Keratinocyte (primary cell): ENCODE data around the gene MLX. TPM values are rescaled to one million over a fixed set of nuclear protein-coding genes. Genes with fewer than 3 reads are reported as not detected.

ENCODE experiments used
- DNase-seq: peaks from one replicate; pipeline ENCODE4 v3.0.0-alpha.2; 2011; ENCODE audit warnings: low read depth, missing footprints, low spot score
- FAIRE-seq: peaks from 2 replicates; lab custom pipeline; 2011; peaks lifted over from hg19 to GRCh38; lab: Jason Lieb, UNC
- H2AFZ ChIP-seq: 2 replicates; pipeline ENCODE4 v1.6.0; 2012; ENCODE audit warnings: low read length, control low read depth, inconsistent platforms; ENCODE audit not compliant: control insufficient read depth
- H3K27ac ChIP-seq: 2 replicates; pipeline ENCODE4 v1.5.1; 2011; ENCODE audit warnings: low read length; ENCODE audit not compliant: control insufficient read depth, insufficient read depth
- H3K27me3 ChIP-seq: 3 replicates; pipeline ENCODE4 v1.6.0; 2011; ENCODE audit warnings: low read length; ENCODE audit not compliant: control insufficient read depth, insufficient read depth; ENCODE audit errors: extremely low read depth
- H3K36me3 ChIP-seq, 2 experiments: 2 replicates in 1 of 2; 3 replicates in 1 of 2; pipeline ENCODE4 v1.5.1; 2011; ENCODE audit warnings: low read length in 2 of 2, mild to moderate bottlenecking in 1 of 2; ENCODE audit not compliant: control insufficient read depth in 2 of 2, insufficient read depth in 2 of 2; ENCODE audit errors: extremely low read depth in 1 of 2
- H3K4me1 ChIP-seq: 3 replicates; pipeline ENCODE4 v1.5.1; 2011; ENCODE audit warnings: low read length; ENCODE audit not compliant: control insufficient read depth, insufficient read depth; ENCODE audit errors: extremely low read depth
- H3K4me2 ChIP-seq: 3 replicates; pipeline ENCODE4 v1.6.0; 2011; ENCODE audit warnings: low read depth, low read length; ENCODE audit not compliant: control insufficient read depth, insufficient read depth; ENCODE audit errors: extremely low read depth
- H3K4me3 ChIP-seq, 3 experiments: fragments of 200-600 bp in 1 of 3; sonication (generic) in 1 of 3; 2 replicates in 2 of 3; 3 replicates in 1 of 3; pipeline ENCODE4 v1.5.1; 2011 to 2016; ENCODE audit warnings: low read length in 3 of 3, mild to moderate bottlenecking in 3 of 3, control low read depth in 2 of 3, inconsistent platforms in 1 of 3, low read depth in 1 of 3, mixed read lengths in 1 of 3, mixed run types in 1 of 3, moderate library complexity in 1 of 3; ENCODE audit not compliant: control insufficient read depth in 2 of 3, insufficient read depth in 2 of 3; ENCODE audit errors: extremely low read depth in 1 of 3
- H3K79me2 ChIP-seq: 2 replicates; pipeline ENCODE4 v1.6.0; 2012; ENCODE audit warnings: low read length; ENCODE audit not compliant: control insufficient read depth, insufficient read depth
- H3K9ac ChIP-seq: 3 replicates; pipeline ENCODE4 v1.6.0; 2011; ENCODE audit warnings: low read length; ENCODE audit not compliant: control insufficient read depth, insufficient read depth; ENCODE audit errors: extremely low read depth
- H3K9me1 ChIP-seq: 3 replicates; pipeline ENCODE4 v1.6.0; 2011; ENCODE audit warnings: low read length; ENCODE audit not compliant: control insufficient read depth, insufficient read depth; ENCODE audit errors: extremely low read depth
- H3K9me3 ChIP-seq: 2 replicates; pipeline ENCODE4 v1.5.1; 2012; ENCODE audit warnings: low read depth, low read length; ENCODE audit not compliant: control insufficient read depth
- H4K20me1 ChIP-seq: 3 replicates; pipeline ENCODE4 v1.6.0; 2011; ENCODE audit warnings: low read length; ENCODE audit not compliant: control insufficient read depth, insufficient read depth; ENCODE audit errors: extremely low read depth
- CTCF ChIP-seq, 3 experiments: IDR thresholded peaks in 1 of 3; conservative IDR thresholded peaks in 1 of 3; optimal IDR thresholded peaks in 1 of 3; 2 replicates in 2 of 3; 3 replicates in 1 of 3; pipeline versions ENCODE3 to v1.5.1; 2011; ENCODE audit warnings: low read length in 3 of 3, mild to moderate bottlenecking in 3 of 3, moderate library complexity in 2 of 3, control low read depth in 1 of 3, inconsistent platforms in 1 of 3; ENCODE audit not compliant: insufficient read depth in 2 of 3; ENCODE audit errors: extremely low read depth in 1 of 3
- EZH2 ChIP-seq: IDR thresholded peaks from one replicate; pipeline ENCODE4 v1.6.1; 2012; ENCODE audit warnings: inconsistent platforms, mild to moderate bottlenecking, low read length, moderate library complexity
- dilution Hi-C: fragments of 300-500 bp; cut with MboI; formaldehyde crosslinking; loops from one replicate; pipeline ENCODE4 v1.7.0; 2020; ENCODE audit warnings: low sequenced_read_pairs; ENCODE audit not compliant: extremely low pct_ligation_motif_present
- polyA plus RNA-seq, 5 experiments: library from polyadenylated mRNA; depleted of rRNA in 3 of 5; stranded (reverse) in 3 of 5; stranded (forward) in 1 of 5; unstranded in 1 of 5; fragments of >200 nt; gene quantifications; 1 replicate in 1 of 5; 2 replicates in 3 of 5; 3 replicates in 1 of 5; pipeline versions ENCODE4 v1.2.1 to v1.2.3, GENCODE V29; 2011 to 2012; ENCODE audit warnings: missing spikeins in 2 of 5, low read depth in 1 of 5, low replicate concordance in 1 of 5

MLX gene
- polyA plus RNA-seq, 1 donor (not counting 4 experiments of a cell fraction or from before 2014, with no cell fraction given), result 39.2 TPM

- no peaks in the 10 kb centered on the region for H3K9me3 ChIP-seq
- no peak overlapping the region for H2AFZ ChIP-seq
- dilution Hi-C loops, result no loop called here
- H3K27ac ChIP-seq, result no peak overlapping the region
- no peak overlapping the region for H3K4me2 ChIP-seq
- H3K27me3 ChIP-seq, result no peaks in the 10 kb centered on the region
- H3K36me3 ChIP-seq, result peaks cover 8 to 10% of the 10 kb centered on the region in 2 experiments
- no peak overlapping the region for H3K4me3 ChIP-seq
- FAIRE-seq (no peak), DNase-seq (no peak)
- TF ChIP-seq CTCF (optimal IDR thresholded peaks at IDR 0.05 in 1 of 3, IDR thresholded peaks at IDR 0.05 in 1 of 3, conservative IDR thresholded peaks at IDR 0.05 in 1 of 3; ENCODE audit: extremely low read depth in 1 of 3, insufficient read depth in 2 of 3, low read length in 3 of 3), result no peak
- no peak for TF ChIP-seq EZH2
- peaks cover 2% of the 10 kb centered on the region for H3K79me2 ChIP-seq
- peaks cover 19% of the 10 kb centered on the region for H3K4me1 ChIP-seq
- no peak overlapping the region for H3K9ac ChIP-seq
- no peaks in the 10 kb centered on the region for H4K20me1 ChIP-seq
- no peaks in the 10 kb centered on the region for H3K9me1 ChIP-seq
Measured at GRCh38 chr17:42591411-42591810, 24.5 kb downstream of the MLX start.

- Histone ChIP-seq H4K20me1 (no peaks in the 10 kb centered on the region), H3K4me2 (no peak overlapping the region), H3K9me3 (no peaks in the 10 kb centered on the region), H3K4me3 (no peak overlapping the region), H3K9ac (no peak overlapping the region), H3K27ac (no peak overlapping the region), H3K27me3 (no peaks in the 10 kb centered on the region), H2AFZ (no peak overlapping the region), H3K9me1 (no peaks in the 10 kb centered on the region), H3K4me1 (no peaks in the 10 kb centered on the region), H3K36me3 (peaks cover 0 to 5% of the 10 kb centered on the region in 2 experiments), H3K79me2 (peaks cover 21% of the 10 kb centered on the region)
- TF ChIP-seq CTCF (optimal IDR thresholded peaks at IDR 0.05 in 1 of 3, IDR thresholded peaks at IDR 0.05 in 1 of 3, conservative IDR thresholded peaks at IDR 0.05 in 1 of 3; ENCODE audit: extremely low read depth in 1 of 3, insufficient read depth in 2 of 3, low read length in 3 of 3) (no peak), EZH2 (no peak)
- FAIRE-seq, result no peak
- no peak for DNase-seq
- dilution Hi-C loops, result no loop called here
Measured at GRCh38 chr17:42596386-42596785, 29.5 kb downstream of the MLX start.
